Endothelial cell of umbilical vein (primary cell): ENCODE measurements around the gene STK11IP. TPM values are rescaled to one million over a fixed set of nuclear protein-coding genes. Genes with fewer than 3 reads are reported as not detected.

Experiments
- BruUV-seq: library from RNA; stranded (reverse); fragments of 400-500 nt; replicated peaks from 2 replicates; lab custom pipeline; 2021; lab: Mats Ljungman, UMichigan
- CTCF ChIA-PET: fragments of 300-600, 350-600 bp; sonication (Branson Sonifier 250); formaldehyde crosslinking; loops from one replicate; lab custom pipeline; 2021; ENCODE audit warnings: antibody characterized with exemption, inconsistent platforms; lab: Charles Lee
- POLR2A ChIA-PET: fragments of 300-600, 350-600 bp; sonication (Branson Sonifier 250); formaldehyde crosslinking; loops from one replicate; lab custom pipeline; 2021; ENCODE audit warnings: antibody characterized with exemption, inconsistent platforms; lab: Charles Lee
- DNase-seq: peaks from one replicate; pipeline ENCODE4 v3.0.0-alpha.2; 2011; ENCODE audit warnings: low read depth, low spot score
- FAIRE-seq: peaks from 2 replicates; lab custom pipeline; 2011; peaks lifted over from hg19 to GRCh38; lab: Jason Lieb, UNC
- H2AFZ ChIP-seq: 2 replicates; pipeline ENCODE4 v1.6.0; 2012; ENCODE audit warnings: low read depth, low read length, control low read depth, inconsistent platforms
- H3K27ac ChIP-seq: 2 replicates; pipeline ENCODE4 v1.5.1; 2011; ENCODE audit warnings: low read depth, mild to moderate bottlenecking, control low read depth, low read length, moderate library complexity; ENCODE audit not compliant: insufficient read depth
- H3K27me3 ChIP-seq, 2 experiments: 2 replicates each; pipeline versions ENCODE4 v1.6.0 to v1.6.1; 2011; ENCODE audit warnings: low read length in 2 of 2, mixed read lengths in 1 of 2; ENCODE audit not compliant: control insufficient read depth in 2 of 2, insufficient read depth in 2 of 2
- H3K36me3 ChIP-seq, 2 experiments: 2 replicates in 1 of 2; 3 replicates in 1 of 2; pipeline ENCODE4 v1.5.1; 2011; ENCODE audit warnings: low read length in 2 of 2, mild to moderate bottlenecking in 1 of 2, moderate library complexity in 1 of 2; ENCODE audit not compliant: control insufficient read depth in 2 of 2, insufficient read depth in 2 of 2; ENCODE audit errors: extremely low read depth in 1 of 2
- H3K4me1 ChIP-seq: 3 replicates; pipeline ENCODE4 v1.5.1; 2011; ENCODE audit warnings: mild to moderate bottlenecking, low read length; ENCODE audit not compliant: control insufficient read depth, insufficient read depth; ENCODE audit errors: extremely low read depth
- H3K4me2 ChIP-seq: 2 replicates; pipeline ENCODE4 v1.6.1; 2011; ENCODE audit warnings: low read length, control low read depth, mixed read lengths; ENCODE audit not compliant: insufficient read depth
- H3K4me3 ChIP-seq, 3 experiments: fragments of 200-600 bp in 1 of 3; sonication (generic), shearing (Covaris generic) in 1 of 3; replicated peaks in 1 of 3; 2 replicates each; pipeline ENCODE4 v1.5.1; 2011 to 2016; ENCODE audit warnings: control low read depth in 3 of 3, low read length in 3 of 3, mild to moderate bottlenecking in 2 of 3, inconsistent platforms in 1 of 3, low read depth in 1 of 3, moderate library complexity in 1 of 3; ENCODE audit not compliant: insufficient read depth in 1 of 3
- H3K79me2 ChIP-seq: 2 replicates; pipeline ENCODE4 v1.6.0; 2012; ENCODE audit warnings: low read length, inconsistent platforms; ENCODE audit not compliant: control insufficient read depth, insufficient read depth
- H3K9ac ChIP-seq: replicated peaks from 2 replicates; pipeline ENCODE3; 2011; ENCODE audit warnings: low read length, control low read depth; ENCODE audit not compliant: insufficient read depth; ENCODE audit errors: extremely low read depth
- H3K9me1 ChIP-seq: replicated peaks from 3 replicates; pipeline ENCODE4 v1.6.0; 2011; ENCODE audit warnings: mild to moderate bottlenecking, low read length; ENCODE audit not compliant: control insufficient read depth, insufficient read depth; ENCODE audit errors: extremely low read depth
- H3K9me3 ChIP-seq: replicated peaks from 2 replicates; pipeline ENCODE4 v1.5.1; 2012; ENCODE audit warnings: low read length, inconsistent platforms; ENCODE audit not compliant: control insufficient read depth, insufficient read depth
- H4K20me1 ChIP-seq: replicated peaks from 2 replicates; pipeline ENCODE3; 2011; ENCODE audit warnings: mild to moderate bottlenecking, low read length; ENCODE audit not compliant: control insufficient read depth, insufficient read depth; ENCODE audit errors: extremely low read depth
- EZH2 ChIP-seq: IDR thresholded peaks from 2 replicates; pipeline ENCODE4 v1.6.1; 2012; ENCODE audit warnings: borderline replicate concordance, low read depth, mild to moderate bottlenecking, moderate library complexity, low read length, inconsistent platforms; ENCODE audit not compliant: severe bottlenecking
- FOS ChIP-seq: IDR thresholded peaks from 2 replicates; pipeline ENCODE4 v1.6.1; 2011; ENCODE audit warnings: mild to moderate bottlenecking, low read length, moderate library complexity, borderline replicate concordance; ENCODE audit not compliant: insufficient read depth
- GATA2 ChIP-seq: IDR thresholded peaks from 2 replicates; pipeline ENCODE4 v1.7.0; 2011; ENCODE audit warnings: low read depth, mild to moderate bottlenecking, moderate library complexity, mixed read lengths, low read length; ENCODE audit not compliant: insufficient read length, insufficient read depth
- JUN ChIP-seq: IDR thresholded peaks from 2 replicates; pipeline ENCODE4 v1.6.1; 2011; ENCODE audit warnings: borderline replicate concordance, low read depth; ENCODE audit not compliant: insufficient read length, insufficient read depth
- MYC ChIP-seq: IDR thresholded peaks from one replicate; pipeline ENCODE4 v1.6.1; 2011; ENCODE audit warnings: mild to moderate bottlenecking, low read depth, low read length
- POLR2A ChIP-seq: IDR thresholded peaks from 2 replicates; pipeline ENCODE4 v1.6.1; 2012; ENCODE audit warnings: low read depth, mild to moderate bottlenecking, control low read depth, low read length
- POLR2AphosphoS5 ChIP-seq: IDR thresholded peaks from 2 replicates; pipeline ENCODE4 v1.6.1; 2012; ENCODE audit warnings: low read depth, mild to moderate bottlenecking, control low read depth, low read length, moderate library complexity; ENCODE audit not compliant: insufficient read depth
- dilution Hi-C: fragments of 300-500 bp; cut with MboI; formaldehyde crosslinking; loops from one replicate; pipeline ENCODE4 v1.15.0; 2019; ENCODE audit warnings: low sequenced_read_pairs; ENCODE audit not compliant: extremely low pct_ligation_motif_present
- intact Hi-C: fragments of 100-400 bp; cut with micrococcal nuclease; formaldehyde crosslinking; loops from one replicate; pipeline ENCODE4 v1.10.0; 2022
- polyA plus RNA-seq, 4 experiments: library from polyadenylated mRNA; depleted of rRNA in 3 of 4; stranded (reverse) in 3 of 4; unstranded in 1 of 4; fragments of >200 nt; gene quantifications; 2 replicates each; pipeline versions ENCODE4 v1.2.1 to v1.2.3, GENCODE V29; 2011 to 2012; ENCODE audit warnings: missing spikeins in 1 of 4
- total RNA-seq: library from RNA; stranded (reverse); gene quantifications from 2 replicates; pipeline ENCODE4 v1.2.3, GENCODE V29; 2021
- TF ChIP-seq, protein P1 (sequence below), 2 donors: IDR thresholded peaks; 1 replicate in 1 of 2; 2 replicates in 1 of 2; pipeline ENCODE4 v1.5.1; 2011; ENCODE audit warnings: low read length in 2 of 2, mild to moderate bottlenecking in 2 of 2, moderate library complexity in 2 of 2, control low read depth in 1 of 2, inconsistent platforms in 1 of 2, low read depth in 1 of 2; ENCODE audit not compliant: insufficient read depth in 1 of 2; ENCODE audit errors: extremely low read depth in 1 of 2
- TF ChIP-seq, protein P2 (sequence below): IDR thresholded peaks from 2 replicates; pipeline ENCODE4 v1.6.1; 2011; ENCODE audit not compliant: insufficient read depth, insufficient read length

STK11IP gene
- total and polyA plus RNA-seq, 2 donors (not counting 3 experiments of a cell fraction or from before 2014, with no cell fraction given), result 17.7 to 19.2 TPM

DNA sequence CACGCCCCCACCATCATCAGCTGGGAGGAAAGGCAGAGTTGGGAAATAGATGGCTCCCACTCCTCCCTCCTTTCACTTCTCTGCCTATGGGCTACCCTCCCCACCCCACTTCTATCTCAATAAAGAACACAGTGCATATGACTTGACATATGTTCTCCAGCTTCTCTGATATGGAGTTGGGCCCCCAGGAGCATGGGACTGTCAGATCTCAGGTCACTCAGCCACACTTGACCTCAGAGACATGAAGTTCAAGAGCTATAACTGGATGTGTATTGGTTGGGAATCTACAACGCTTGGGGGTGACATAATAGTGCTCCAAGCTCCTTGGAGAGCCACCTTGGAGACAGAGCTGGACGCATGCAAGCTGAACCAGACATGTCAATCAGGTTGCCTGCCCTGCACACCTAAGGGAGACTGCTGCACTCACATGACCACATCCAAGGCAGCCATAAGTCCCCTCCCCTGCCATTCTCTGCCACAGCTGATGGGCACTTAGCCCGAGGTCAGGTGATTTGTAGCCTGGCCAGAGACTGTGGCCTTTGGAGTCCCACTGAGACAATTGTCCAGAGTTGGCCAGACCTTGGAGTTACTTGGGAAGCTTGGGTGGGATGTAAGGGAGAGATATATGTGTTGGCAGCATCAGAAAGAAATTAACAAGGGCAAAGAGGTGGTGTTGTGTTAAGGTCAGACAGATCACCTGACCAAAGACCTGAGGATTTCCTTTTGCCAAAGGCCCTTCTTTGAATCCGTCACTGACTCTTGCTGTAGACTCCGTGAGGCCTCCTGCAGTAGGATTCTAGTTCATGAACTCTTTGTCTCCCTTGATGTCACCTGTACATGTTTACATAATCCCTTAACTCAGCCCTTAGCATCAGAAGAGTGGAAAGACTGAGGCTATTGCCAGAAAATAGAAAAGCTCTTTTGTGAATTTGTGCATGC lies 21.8 kb upstream of the STK11IP start:
- Histone ChIP-seq H3K4me2 (no peak overlapping the region), H3K36me3 (no peaks in the 10 kb centered on the region), H3K9me1 (no peaks in the 10 kb centered on the region), H2AFZ (no peak overlapping the region), H3K9me3 (no peaks in the 10 kb centered on the region), H3K27ac (no peak overlapping the region), H3K4me1 (no peaks in the 10 kb centered on the region), H3K9ac (no peak overlapping the region), H3K79me2 (no peaks in the 10 kb centered on the region), H3K27me3 (peaks cover 24 to 31% of the 10 kb centered on the region in 2 experiments), H4K20me1 (no peaks in the 10 kb centered on the region), H3K4me3 (no peak overlapping the region)
- POLR2A ChIA-PET, result no interaction called here
- FAIRE-seq, result no peak
- intact Hi-C loops (no loop called here), dilution Hi-C loops (no loop called here)
- TF ChIP-seq JUN, result no peak
- CTCF ChIA-PET, result no interaction called here
- DNase-seq, result no peak
- BruUV-seq, result no TSS peak

- H3K27me3 ChIP-seq, result peaks cover 21 to 31% of the 10 kb centered on the region in 2 experiments
- FAIRE-seq (no peak), DNase-seq (no peak)
- dilution Hi-C loops, result no loop called here
- no peak overlapping the region for H3K4me3 ChIP-seq
- no peaks in the 10 kb centered on the region for H4K20me1 ChIP-seq
- intact Hi-C loops, result no loop called here
- CTCF ChIA-PET, result no interaction called here
- H3K36me3 ChIP-seq, result no peaks in the 10 kb centered on the region
- POLR2A ChIA-PET, result no interaction called here
- no peaks in the 10 kb centered on the region for H3K4me1 ChIP-seq
- no peaks in the 10 kb centered on the region for H3K79me2 ChIP-seq
- H3K4me2 ChIP-seq, result no peak overlapping the region
- no peak overlapping the region for H3K27ac ChIP-seq
- no peaks in the 10 kb centered on the region for H3K9me3 ChIP-seq
- no peak overlapping the region for H2AFZ ChIP-seq
- no peaks in the 10 kb centered on the region for H3K9me1 ChIP-seq
- TF ChIP-seq JUN (no peak), MYC (no peak), FOS (no peak), POLR2A (no peak), POLR2AphosphoS5 (no peak), EZH2 (no peak), GATA2 (no peak)
- TF ChIP-seq, protein P1, sequence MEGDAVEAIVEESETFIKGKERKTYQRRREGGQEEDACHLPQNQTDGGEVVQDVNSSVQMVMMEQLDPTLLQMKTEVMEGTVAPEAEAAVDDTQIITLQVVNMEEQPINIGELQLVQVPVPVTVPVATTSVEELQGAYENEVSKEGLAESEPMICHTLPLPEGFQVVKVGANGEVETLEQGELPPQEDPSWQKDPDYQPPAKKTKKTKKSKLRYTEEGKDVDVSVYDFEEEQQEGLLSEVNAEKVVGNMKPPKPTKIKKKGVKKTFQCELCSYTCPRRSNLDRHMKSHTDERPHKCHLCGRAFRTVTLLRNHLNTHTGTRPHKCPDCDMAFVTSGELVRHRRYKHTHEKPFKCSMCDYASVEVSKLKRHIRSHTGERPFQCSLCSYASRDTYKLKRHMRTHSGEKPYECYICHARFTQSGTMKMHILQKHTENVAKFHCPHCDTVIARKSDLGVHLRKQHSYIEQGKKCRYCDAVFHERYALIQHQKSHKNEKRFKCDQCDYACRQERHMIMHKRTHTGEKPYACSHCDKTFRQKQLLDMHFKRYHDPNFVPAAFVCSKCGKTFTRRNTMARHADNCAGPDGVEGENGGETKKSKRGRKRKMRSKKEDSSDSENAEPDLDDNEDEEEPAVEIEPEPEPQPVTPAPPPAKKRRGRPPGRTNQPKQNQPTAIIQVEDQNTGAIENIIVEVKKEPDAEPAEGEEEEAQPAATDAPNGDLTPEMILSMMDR (IDR thresholded peaks at IDR 0.05; ENCODE audit: extremely low read depth in 1 of 2, insufficient read depth in 1 of 2, low read depth in 1 of 2, low read length in 2 of 2), result no peak
- TF ChIP-seq, protein P2, sequence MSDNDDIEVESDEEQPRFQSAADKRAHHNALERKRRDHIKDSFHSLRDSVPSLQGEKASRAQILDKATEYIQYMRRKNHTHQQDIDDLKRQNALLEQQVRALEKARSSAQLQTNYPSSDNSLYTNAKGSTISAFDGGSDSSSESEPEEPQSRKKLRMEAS, result no peak
- BruUV-seq, result no TSS peak
- no peak overlapping the region for H3K9ac ChIP-seq
Observed at GRCh38 chr2:219576505-219577388, 20.9 kb upstream of the STK11IP start.
